HepG2 (cell line): ENCODE measurements around the gene ACAT2. TPM values are rescaled to one million over a fixed set of nuclear protein-coding genes. Genes with fewer than 3 reads are reported as not detected.

Source experiments
- AHR ChIP-seq: IDR thresholded peaks from 2 replicates; pipeline ENCODE4 v1.6.1; 2018; ENCODE audit warnings: missing genetic modification reagents, missing compliant biosample characterization
- CC2D1A ChIP-seq: sonication (generic); formaldehyde crosslinking; IDR thresholded peaks from 2 replicates; pipeline ENCODE4 v1.8.1; 2023; ENCODE audit warnings: mild to moderate bottlenecking, missing genetic modification reagents
- CREB1 ChIP-seq, 2 experiments: fragments of 450-650 bp in 1 of 2; IDR thresholded peaks; 2 replicates each; pipeline ENCODE4 v1.6.1; 2016 to 2017; ENCODE audit warnings: control low read depth in 1 of 2, mild to moderate bottlenecking in 1 of 2, missing compliant biosample characterization in 1 of 2, missing genetic modification characterization in 1 of 2
- HNRNPL ChIP-seq: fragments of 200-400 bp; formaldehyde crosslinking; IDR thresholded peaks from 2 replicates; pipeline ENCODE4 v1.6.1; 2017; ENCODE audit warnings: mild to moderate bottlenecking, low read depth, low read length
- HOXA3 ChIP-seq: sonication (generic); formaldehyde crosslinking; IDR thresholded peaks from 2 replicates; pipeline ENCODE4 v1.5.0; 2020; ENCODE audit warnings: missing genetic modification reagents
- KDM5A ChIP-seq: fragments of 200-600 bp; sonication (generic); IDR thresholded peaks from 2 replicates; pipeline ENCODE4 v1.7.0; 2018; ENCODE audit warnings: antibody characterized with exemption, mild to moderate bottlenecking, low read length, borderline replicate concordance
- MLLT10 ChIP-seq: sonication (generic); formaldehyde crosslinking; IDR thresholded peaks from 2 replicates; pipeline ENCODE4 v1.4.0; 2020; ENCODE audit warnings: missing genetic modification reagents
- REPIN1 ChIP-seq: sonication (generic); formaldehyde crosslinking; IDR thresholded peaks from 2 replicates; pipeline ENCODE4 v1.8.0; 2022; ENCODE audit warnings: missing genetic modification reagents, low read depth, mild to moderate bottlenecking, borderline replicate concordance
- REXO4 ChIP-seq: sonication (generic); formaldehyde crosslinking; IDR thresholded peaks from 2 replicates; pipeline ENCODE4 v1.8.0; 2022; ENCODE audit warnings: missing genetic modification reagents, mild to moderate bottlenecking, borderline replicate concordance
- SMYD3 ChIP-seq: sonication (generic); formaldehyde crosslinking; IDR thresholded peaks from 2 replicates; pipeline ENCODE4 v1.8.1; 2023; ENCODE audit warnings: mild to moderate bottlenecking, missing genetic modification reagents
- SOX6 ChIP-seq, 2 experiments: fragments of 450-650 bp in 1 of 2; sonication (generic) in 1 of 2; formaldehyde crosslinking in 1 of 2; IDR thresholded peaks; 2 replicates each; pipeline versions ENCODE4 v1.4.0 to v1.6.1; 2017 to 2020; ENCODE audit warnings: antibody characterized with exemption in 1 of 2, mild to moderate bottlenecking in 1 of 2, missing genetic modification reagents in 1 of 2
- SRF ChIP-seq: IDR thresholded peaks from 2 replicates; pipeline ENCODE4 v1.6.1; 2011; ENCODE audit warnings: mild to moderate bottlenecking, low read depth, low read length, moderate library complexity
- TMF1 ChIP-seq: sonication (generic); formaldehyde crosslinking; IDR thresholded peaks from 2 replicates; pipeline ENCODE4 v1.8.1; 2022; ENCODE audit warnings: low read depth, missing genetic modification reagents
- TOPORS ChIP-seq: sonication (generic); formaldehyde crosslinking; IDR thresholded peaks from 2 replicates; pipeline ENCODE4 v1.8.0; 2023; ENCODE audit warnings: mild to moderate bottlenecking, missing genetic modification reagents
- ZBTB8A ChIP-seq: sonication (generic); formaldehyde crosslinking; IDR thresholded peaks from 2 replicates; pipeline ENCODE4 v1.4.0; 2020; ENCODE audit warnings: mild to moderate bottlenecking, low read depth, missing genetic modification reagents, borderline replicate concordance
- ZKSCAN5 ChIP-seq: sonication (generic); formaldehyde crosslinking; IDR thresholded peaks from 2 replicates; pipeline ENCODE4 v1.5.1; 2020; ENCODE audit warnings: mild to moderate bottlenecking, missing genetic modification reagents
- ZNF160 ChIP-seq: sonication (generic); formaldehyde crosslinking; IDR thresholded peaks from 2 replicates; pipeline ENCODE4 v1.8.0; 2022; ENCODE audit warnings: mild to moderate bottlenecking, inconsistent platforms, missing genetic modification reagents
- ZNF326 ChIP-seq: sonication (generic); formaldehyde crosslinking; IDR thresholded peaks from 2 replicates; pipeline ENCODE4 v1.4.0; 2020; ENCODE audit warnings: missing genetic modification reagents, borderline replicate concordance
- ZNF451 ChIP-seq: sonication (generic); formaldehyde crosslinking; IDR thresholded peaks from 2 replicates; pipeline ENCODE4 v1.5.0; 2020; ENCODE audit warnings: mild to moderate bottlenecking, missing genetic modification reagents
- ZNF501 ChIP-seq: sonication (generic); formaldehyde crosslinking; IDR thresholded peaks from 2 replicates; pipeline ENCODE4 v1.5.1; 2020; ENCODE audit warnings: mild to moderate bottlenecking, moderate library complexity, missing genetic modification reagents
- ZNF552 ChIP-seq: sonication (generic); formaldehyde crosslinking; IDR thresholded peaks from 2 replicates; pipeline ENCODE4 v1.9.0; 2022; ENCODE audit warnings: missing genetic modification reagents, mild to moderate bottlenecking, borderline replicate concordance
- ZNF570 ChIP-seq: sonication (generic); formaldehyde crosslinking; IDR thresholded peaks from 2 replicates; pipeline ENCODE4 v1.4.0; 2020; ENCODE audit warnings: mild to moderate bottlenecking, missing genetic modification reagents, borderline replicate concordance
- ZNF572 ChIP-seq: sonication (generic); formaldehyde crosslinking; IDR thresholded peaks from 2 replicates; pipeline ENCODE4 v1.5.1; 2020; ENCODE audit warnings: mild to moderate bottlenecking, missing genetic modification reagents
- ZNF670 ChIP-seq: sonication (generic); formaldehyde crosslinking; IDR thresholded peaks from 2 replicates; pipeline ENCODE4 v1.8.0; 2022; ENCODE audit warnings: mild to moderate bottlenecking, missing genetic modification reagents, borderline replicate concordance
- ZNF878 ChIP-seq: sonication (generic); formaldehyde crosslinking; IDR thresholded peaks from 2 replicates; pipeline ENCODE4 v1.8.1; 2023; ENCODE audit warnings: mild to moderate bottlenecking, missing genetic modification reagents, moderate library complexity
- ZSCAN22 ChIP-seq: sonication (generic); formaldehyde crosslinking; IDR thresholded peaks from 2 replicates; pipeline ENCODE4 v1.4.0; 2020; ENCODE audit warnings: mild to moderate bottlenecking, missing genetic modification reagents
- polyA plus RNA-seq, 8 experiments: library from polyadenylated mRNA; depleted of rRNA in 3 of 8; stranded (reverse) in 7 of 8; unstranded in 1 of 8; fragments of >200 nt; fragmentation: Illumina TruSeq in 4 of 8; extraction: Trizol in 4 of 8; gene quantifications; 2 replicates each; pipeline versions ENCODE4 v1.2.1 to v1.2.3, GENCODE V29; 2011 to 2016; ENCODE audit warnings: low read depth in 4 of 8, missing spikeins in 1 of 8, mixed read lengths in 1 of 8; ENCODE audit not compliant: insufficient read depth in 1 of 8
- total RNA-seq, 5 experiments: library from RNA; depleted of rRNA; stranded (reverse); fragments of >200 nt; fragmentation: Illumina TruSeq; extraction: Trizol; gene quantifications; 2 replicates each; pipeline ENCODE4 v1.2.3, GENCODE V29; 2016; ENCODE audit warnings: low read depth in 1 of 5
- TF ChIP-seq, protein P1 (sequence below): sonication (generic); formaldehyde crosslinking; IDR thresholded peaks from 2 replicates; pipeline ENCODE4 v1.5.1; 2020; ENCODE audit warnings: missing genetic modification reagents, mild to moderate bottlenecking, borderline replicate concordance
- TF ChIP-seq, protein P2 (sequence below): sonication (generic); formaldehyde crosslinking; IDR thresholded peaks from 2 replicates; pipeline ENCODE4 v1.5.1; 2020; ENCODE audit warnings: missing genetic modification reagents, mild to moderate bottlenecking, borderline replicate concordance
- TF ChIP-seq, protein P3 (sequence below): sonication (generic); formaldehyde crosslinking; IDR thresholded peaks from 2 replicates; pipeline ENCODE4 v1.8.1; 2023; ENCODE audit warnings: mild to moderate bottlenecking, moderate library complexity, missing genetic modification reagents

Gene ACAT2
- total and polyA plus RNA-seq, 2 of the 13 experiments (the other 11 are each of a cell fraction or from before 2014, with no cell fraction given): 121 to 534 TPM

DNA sequence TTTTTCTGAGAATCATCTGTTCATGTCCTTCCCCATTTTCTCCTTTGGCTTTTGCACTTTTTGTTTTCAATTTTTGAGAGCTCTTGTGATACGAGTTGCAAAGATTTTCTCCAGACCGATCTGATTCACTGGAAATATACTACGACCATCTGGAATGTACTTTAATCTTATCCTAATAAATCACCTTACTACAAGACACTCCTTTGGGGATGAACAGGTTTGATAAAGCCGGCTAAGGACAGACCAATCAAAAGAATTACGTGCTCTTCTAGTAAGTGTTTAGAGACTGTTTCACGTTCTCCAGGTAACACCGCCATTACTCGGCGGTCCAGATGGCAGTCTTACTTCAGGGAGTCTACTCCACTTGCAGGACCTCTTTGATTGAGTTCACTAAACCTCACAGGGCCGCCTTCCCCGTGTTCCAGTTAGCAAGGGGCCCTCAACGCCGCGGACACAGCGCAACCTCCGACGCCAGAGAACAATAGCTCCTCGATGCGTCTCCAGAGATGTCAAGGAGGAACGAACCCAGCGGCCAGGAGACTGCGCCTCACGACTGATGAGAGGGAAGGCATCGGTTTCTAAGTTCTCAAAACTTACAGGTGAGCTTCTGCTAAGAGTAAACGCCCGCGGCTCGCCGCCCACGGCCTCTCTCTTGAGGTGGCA lies 35.5 kb upstream of the ACAT2 start (continued):
- TF ChIP-seq ZKSCAN5 (CRISPR knock-in tag) (no peak), ZNF451 (CRISPR knock-in tag) (no peak), ZNF670 (CRISPR knock-in tag) (no peak; the same call in 1 of the 2 replicates), HOXA3 (CRISPR knock-in tag) (no peak), ZNF326 (CRISPR knock-in tag) (no peak), CC2D1A (CRISPR knock-in tag) (no peak), MLLT10 (CRISPR knock-in tag) (peak; percentile 74), ZNF572 (no peak), HNRNPL (no peak), KDM5A (peak; percentile 80), ZNF878 (no peak), ZSCAN22 (no peak), ZNF570 (CRISPR knock-in tag) (no peak), SMYD3 (CRISPR knock-in tag) (no peak), TOPORS (CRISPR knock-in tag) (no peak), ZBTB8A (CRISPR knock-in tag) (no peak; the same call in 1 of the 2 replicates), ZNF160 (CRISPR knock-in tag) (no peak), SOX6 (IDR thresholded peaks at IDR 0.05) (no peak), SOX6 (CRISPR knock-in tag; IDR thresholded peaks at IDR 0.05) (no peak), CREB1 (IDR thresholded peaks at IDR 0.05) (no peak), CREB1 (CRISPR knock-in tag; IDR thresholded peaks at IDR 0.05) (peak; percentile 94; the same call in 1 of the 2 replicates), TMF1 (CRISPR knock-in tag) (no peak), AHR (CRISPR knock-in tag) (no peak), REXO4 (CRISPR knock-in tag) (no peak), REPIN1 (no peak), ZNF501 (CRISPR knock-in tag) (peak; percentile 98; the same call in 1 of the 2 replicates), SRF (no peak), ZNF552 (CRISPR knock-in tag) (no peak)
- TF ChIP-seq, protein P1, sequence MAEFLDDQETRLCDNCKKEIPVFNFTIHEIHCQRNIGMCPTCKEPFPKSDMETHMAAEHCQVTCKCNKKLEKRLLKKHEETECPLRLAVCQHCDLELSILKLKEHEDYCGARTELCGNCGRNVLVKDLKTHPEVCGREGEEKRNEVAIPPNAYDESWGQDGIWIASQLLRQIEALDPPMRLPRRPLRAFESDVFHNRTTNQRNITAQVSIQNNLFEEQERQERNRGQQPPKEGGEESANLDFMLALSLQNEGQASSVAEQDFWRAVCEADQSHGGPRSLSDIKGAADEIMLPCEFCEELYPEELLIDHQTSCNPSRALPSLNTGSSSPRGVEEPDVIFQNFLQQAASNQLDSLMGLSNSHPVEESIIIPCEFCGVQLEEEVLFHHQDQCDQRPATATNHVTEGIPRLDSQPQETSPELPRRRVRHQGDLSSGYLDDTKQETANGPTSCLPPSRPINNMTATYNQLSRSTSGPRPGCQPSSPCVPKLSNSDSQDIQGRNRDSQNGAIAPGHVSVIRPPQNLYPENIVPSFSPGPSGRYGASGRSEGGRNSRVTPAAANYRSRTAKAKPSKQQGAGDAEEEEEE (CRISPR knock-in tag): no peak
- TF ChIP-seq, protein P2, sequence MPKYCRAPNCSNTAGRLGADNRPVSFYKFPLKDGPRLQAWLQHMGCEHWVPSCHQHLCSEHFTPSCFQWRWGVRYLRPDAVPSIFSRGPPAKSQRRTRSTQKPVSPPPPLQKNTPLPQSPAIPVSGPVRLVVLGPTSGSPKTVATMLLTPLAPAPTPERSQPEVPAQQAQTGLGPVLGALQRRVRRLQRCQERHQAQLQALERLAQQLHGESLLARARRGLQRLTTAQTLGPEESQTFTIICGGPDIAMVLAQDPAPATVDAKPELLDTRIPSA (CRISPR knock-in tag): peak; percentile 19; the same call in 1 of the 2 replicates
- TF ChIP-seq, protein P3, sequence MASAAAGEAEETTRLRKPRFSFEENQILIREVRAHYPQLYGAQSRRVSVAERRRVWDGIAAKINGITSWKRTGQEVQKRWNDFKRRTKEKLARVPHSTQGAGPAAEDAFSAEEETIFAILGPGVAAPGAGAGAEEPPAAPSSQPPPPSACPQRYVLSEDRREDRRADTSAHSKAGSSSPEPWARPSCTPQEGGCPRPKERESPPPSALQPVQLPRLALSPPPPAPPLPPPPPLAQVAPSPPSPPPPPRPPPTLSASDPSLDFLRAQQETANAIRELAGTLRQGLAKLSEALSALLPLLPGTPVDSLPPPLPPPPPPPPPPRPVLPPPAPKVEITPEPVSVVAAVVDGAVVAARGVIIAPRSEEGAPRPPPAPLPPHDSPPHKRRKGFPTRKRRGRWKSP (CRISPR knock-in tag): no peak
